ENCODE results near the gene SYNE3. TPM values are rescaled to one million over a fixed set of nuclear protein-coding genes. Genes with fewer than 3 reads are reported as not detected.

Gene SYNE3
- total RNA-seq, 1 donor from 2014 or later: 5.3 TPM

- FAIRE-seq (no peak), DNase-seq (ENCODE audit: low read depth) (no peak)
- no peaks in the 10 kb centered on the region for H3K36me3 ChIP-seq (ENCODE audit: control insufficient read depth, insufficient read depth, low read length)
- H3K27me3 ChIP-seq (ENCODE audit: control insufficient read depth, insufficient read depth, low read length): no peaks in the 10 kb centered on the region
- H3K4me3 ChIP-seq (ENCODE audit: low read depth, low read length): no peak overlapping the region
- no peak for TF ChIP-seq CTCF (IDR thresholded peaks at IDR 0.05; ENCODE audit: insufficient read depth, low read length, severe bottlenecking)
These were observed 42.0 kb downstream of the SYNE3 start for GRCh38 chr14:95474486-95474885.

GRCh38 chr14:95472819-95473251 is 43.6 kb downstream of the SYNE3 start:
- TF ChIP-seq CTCF (IDR thresholded peaks at IDR 0.05; ENCODE audit: insufficient read depth, low read length, severe bottlenecking): no peak
- DNase-seq (ENCODE audit: low read depth): no peak
- Histone ChIP-seq H3K27me3 (ENCODE audit: control insufficient read depth, insufficient read depth, low read length) (no peaks in the 10 kb centered on the region), H3K4me3 (ENCODE audit: low read depth, low read length) (no peak overlapping the region), H3K36me3 (ENCODE audit: control insufficient read depth, insufficient read depth, low read length) (no peaks in the 10 kb centered on the region)
- FAIRE-seq: no peak

DNA sequence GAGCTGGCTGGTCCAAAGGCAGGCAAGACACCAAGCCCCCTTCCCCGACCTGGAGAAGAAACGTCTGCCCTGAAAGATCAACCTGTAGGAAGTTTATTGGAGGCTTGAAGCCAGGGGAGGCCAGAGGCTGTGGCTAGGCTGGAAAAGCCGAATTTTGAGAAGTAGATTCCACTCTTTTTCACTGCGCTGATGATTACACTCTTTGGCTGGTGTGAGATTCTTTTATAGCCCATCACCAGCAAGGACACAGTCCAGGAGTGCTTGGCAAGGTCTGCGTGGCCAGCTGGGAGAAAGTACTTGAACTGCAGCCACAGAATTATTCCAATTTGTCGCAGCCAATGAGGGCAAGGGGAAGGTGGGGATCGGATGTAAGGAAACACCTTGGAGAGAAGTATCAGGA is 45.0 kb downstream of the SYNE3 start:
- TF ChIP-seq CTCF (IDR thresholded peaks at IDR 0.05; ENCODE audit: insufficient read depth, low read length, severe bottlenecking): no peak
- FAIRE-seq (no peak), DNase-seq (ENCODE audit: low read depth) (no peak)
- Histone ChIP-seq H3K27me3 (ENCODE audit: control insufficient read depth, insufficient read depth, low read length) (no peaks in the 10 kb centered on the region), H3K4me3 (ENCODE audit: low read depth, low read length) (no peak overlapping the region), H3K36me3 (ENCODE audit: control insufficient read depth, insufficient read depth, low read length) (no peaks in the 10 kb centered on the region)

DNA sequence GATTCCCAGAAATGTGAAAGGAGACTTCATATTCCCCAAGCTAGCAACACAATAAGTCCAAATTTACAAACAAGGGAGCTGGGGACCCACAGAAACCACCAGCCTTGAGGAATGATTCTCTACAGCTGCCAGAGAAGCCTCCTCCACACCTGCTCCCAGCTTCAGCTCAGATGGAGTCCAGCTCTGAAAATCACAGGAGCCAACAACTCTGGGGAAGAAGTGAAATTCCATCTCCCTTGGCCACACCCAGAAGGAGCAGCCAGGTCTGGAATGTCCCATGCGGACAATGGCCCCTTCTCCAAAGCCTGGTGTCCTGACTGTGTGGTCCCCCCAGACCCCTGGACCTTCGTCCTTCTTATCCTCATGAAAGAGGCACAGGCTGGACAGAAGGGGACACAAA is 45.4 kb downstream of the SYNE3 start:
- Histone ChIP-seq H3K27me3 (ENCODE audit: control insufficient read depth, insufficient read depth, low read length) (no peaks in the 10 kb centered on the region), H3K4me3 (ENCODE audit: low read depth, low read length) (no peak overlapping the region), H3K36me3 (ENCODE audit: control insufficient read depth, insufficient read depth, low read length) (no peaks in the 10 kb centered on the region)
- TF ChIP-seq CTCF (IDR thresholded peaks at IDR 0.05; ENCODE audit: insufficient read depth, low read length, severe bottlenecking): no peak
- peak; percentile 50 for FAIRE-seq
- no peak for DNase-seq (ENCODE audit: low read depth)

DNA sequence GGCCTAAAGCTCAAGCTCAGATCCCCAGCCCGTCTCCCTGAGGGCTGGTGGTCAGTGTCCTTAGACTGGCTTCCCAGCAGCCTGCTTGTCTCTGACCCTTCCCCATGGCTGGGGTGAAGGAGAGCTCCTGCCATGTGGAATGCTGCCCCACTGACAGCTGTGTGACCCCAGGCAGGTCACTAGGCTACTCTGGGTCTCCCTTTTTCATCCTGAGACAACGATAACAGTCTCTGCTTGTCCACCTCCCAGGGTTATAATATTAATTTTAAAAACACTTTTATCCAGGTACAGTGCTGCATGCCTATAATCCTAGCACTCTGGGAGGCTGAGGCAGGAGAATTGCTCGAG is 47.3 kb downstream of the SYNE3 start:
- no peaks in the 10 kb centered on the region for H3K27me3 ChIP-seq (ENCODE audit: control insufficient read depth, insufficient read depth, low read length)
- H3K4me3 ChIP-seq (ENCODE audit: low read depth, low read length): no peak overlapping the region
- no peak for DNase-seq (ENCODE audit: low read depth)
- TF ChIP-seq CTCF (IDR thresholded peaks at IDR 0.05; ENCODE audit: insufficient read depth, low read length, severe bottlenecking): no peak
- no peak for FAIRE-seq
- H3K36me3 ChIP-seq (ENCODE audit: control insufficient read depth, insufficient read depth, low read length): no peaks in the 10 kb centered on the region

- no peak overlapping the region for H3K4me3 ChIP-seq (ENCODE audit: low read depth, low read length)
- DNase-seq (ENCODE audit: low read depth) (no peak), FAIRE-seq (no peak)
- no peaks in the 10 kb centered on the region for H3K27me3 ChIP-seq (ENCODE audit: control insufficient read depth, insufficient read depth, low read length)
- H3K36me3 ChIP-seq (ENCODE audit: control insufficient read depth, insufficient read depth, low read length): no peaks in the 10 kb centered on the region
- no peak for TF ChIP-seq CTCF (IDR thresholded peaks at IDR 0.05; ENCODE audit: insufficient read depth, low read length, severe bottlenecking)
These were observed 47.9 kb downstream of the SYNE3 start for GRCh38 chr14:95468448-95469133.

Measured in bronchial epithelial cell (primary cell).